GM12878 (cell line): ENCODE measurements around the gene DDX27. TPM values are rescaled to one million over a fixed set of nuclear protein-coding genes. Genes with fewer than 3 reads are reported as not detected.

Source experiments
- ATAC-seq: fragments of 200-7000 bp; cut with Tn5 transposase; 3 replicates; pipeline ENCODE4 v1.9.1; 2020; ENCODE audit warnings: mild to moderate bottlenecking, moderate library complexity
- BruUV-seq: library from RNA; stranded (reverse); fragments of 400-500 nt; replicated peaks from 2 replicates; lab custom pipeline; 2021; lab: Mats Ljungman, UMichigan
- CTCF ChIA-PET: fragments of 300-600 bp; sonication (Branson Sonifier 250); formaldehyde crosslinking; extraction: SDS; loops from one replicate; lab custom pipeline; 2021; ENCODE audit warnings: inconsistent platforms; lab: Yijun Ruan, JAX
- POLR2A ChIA-PET: fragments of 350-600 bp; formaldehyde crosslinking; extraction: SDS; loops from one replicate; lab custom pipeline; 2021; ENCODE audit warnings: inconsistent platforms; lab: Charles Lee
- RAD21 ChIA-PET: fragments of 300-600 bp; sonication (Branson Sonifier 250); formaldehyde crosslinking; loops from one replicate; lab custom pipeline; 2023; ENCODE audit warnings: antibody characterized with exemption; ENCODE audit not compliant: unreplicated experiment; lab: Charles Lee
- SMC1A ChIA-PET: fragments of 300-600 bp; sonication (Branson Sonifier 250); formaldehyde crosslinking; loops from one replicate; lab custom pipeline; 2023; ENCODE audit not compliant: unreplicated experiment, uncharacterized antibody; lab: Charles Lee
- DNase-seq: peaks from one replicate; pipeline ENCODE4 v3.0.0-alpha.2; 2011; ENCODE audit warnings: low read depth, low spot score
- FAIRE-seq: peaks from 3 replicates; lab custom pipeline; 2011; peaks lifted over from hg19 to GRCh38; lab: Jason Lieb, UNC
- H2AFZ ChIP-seq: 2 replicates; pipeline ENCODE4 v1.6.0; 2011; ENCODE audit warnings: low read depth, low read length, control low read depth; ENCODE audit not compliant: control insufficient read depth
- H3K27ac ChIP-seq: 2 replicates; pipeline ENCODE4 v1.5.1; 2011; ENCODE audit warnings: control low read depth; ENCODE audit not compliant: control insufficient read depth, insufficient read depth
- H3K27me3 ChIP-seq, 2 experiments: replicated peaks in 1 of 2; 2 replicates each; pipeline versions ENCODE4 v1.6.0 to v1.6.1; 2011; ENCODE audit warnings: low read length in 1 of 2; ENCODE audit not compliant: control insufficient read depth in 2 of 2, insufficient read depth in 2 of 2
- H3K36me3 ChIP-seq, 2 experiments: 2 replicates each; pipeline ENCODE4 v1.5.1; 2011; ENCODE audit warnings: low read length in 1 of 2; ENCODE audit not compliant: control insufficient read depth in 2 of 2, insufficient read depth in 2 of 2
- H3K4me1 ChIP-seq: 2 replicates; pipeline ENCODE4 v1.6.1; 2011; ENCODE audit warnings: mild to moderate bottlenecking, low read length, moderate library complexity, mixed read lengths; ENCODE audit not compliant: control insufficient read depth, insufficient read depth
- H3K4me2 ChIP-seq: 2 replicates; pipeline ENCODE4 v1.6.0; 2011; ENCODE audit warnings: control low read depth; ENCODE audit not compliant: control insufficient read depth, insufficient read depth
- H3K4me3 ChIP-seq: fragments of 200-600 bp; sonication (generic); 2 replicates; pipeline ENCODE4 v1.5.1; 2016
- H3K79me2 ChIP-seq: 2 replicates; pipeline ENCODE4 v1.6.0; 2011; ENCODE audit warnings: low read length; ENCODE audit not compliant: control insufficient read depth, insufficient read depth
- H3K9ac ChIP-seq: 2 replicates; pipeline ENCODE4 v1.8.0; 2011; ENCODE audit warnings: low read length, control low read depth, mixed read lengths; ENCODE audit not compliant: control insufficient read depth, insufficient read depth
- H3K9me3 ChIP-seq: replicated peaks from 3 replicates; pipeline ENCODE4 v1.5.1; 2011; ENCODE audit warnings: mild to moderate bottlenecking, low read length; ENCODE audit not compliant: control insufficient read depth, insufficient read depth
- H4K20me1 ChIP-seq: 2 replicates; pipeline ENCODE4 v1.6.0; 2011; ENCODE audit not compliant: control insufficient read depth, insufficient read depth
- ATF7 ChIP-seq: fragments of 450-650 bp; IDR thresholded peaks from 2 replicates; pipeline ENCODE4 v1.6.1; 2016; ENCODE audit warnings: low read depth, mild to moderate bottlenecking
- BCL11A ChIP-seq: IDR thresholded peaks from 2 replicates; pipeline ENCODE4 v1.6.1; 2011; ENCODE audit warnings: low read depth, low read length
- MEF2A ChIP-seq: IDR thresholded peaks from 2 replicates; pipeline ENCODE4 v1.6.1; 2011; ENCODE audit warnings: low read depth, mild to moderate bottlenecking, low read length, moderate library complexity; ENCODE audit not compliant: insufficient read depth
- NR2C1 ChIP-seq: fragments of 450-650 bp; IDR thresholded peaks from 2 replicates; pipeline ENCODE4 v1.6.1; 2017; ENCODE audit warnings: antibody characterized with exemption, mild to moderate bottlenecking, moderate library complexity
- RAD21 ChIP-seq: IDR thresholded peaks from 2 replicates; pipeline ENCODE4 v1.6.1; 2011; ENCODE audit warnings: mild to moderate bottlenecking, low read depth, low read length, moderate library complexity; ENCODE audit not compliant: insufficient read depth
- RUNX3 ChIP-seq: IDR thresholded peaks from 2 replicates; pipeline ENCODE4 v1.6.1; 2012; ENCODE audit warnings: low read length, inconsistent platforms
- TARDBP ChIP-seq: IDR thresholded peaks from 2 replicates; pipeline ENCODE4 v1.6.1; 2016; ENCODE audit warnings: borderline replicate concordance
- TCF12 ChIP-seq: IDR thresholded peaks from 2 replicates; pipeline ENCODE4 v1.6.1; 2011; ENCODE audit warnings: low read depth, mild to moderate bottlenecking, low read length
- whole genome bisulfite sequencing: methylation state at CpG from one replicate; pipeline ENCODE4 v1.1.6; 2016; ENCODE audit warnings: low lambda C conversion rate; ENCODE audit not compliant: insufficient replicate concordance, insufficient coverage; ENCODE audit errors: missing lambda C conversion rate; 5-methylcytosine and 5-hydroxymethylcytosine counted together
- in situ Hi-C: fragments of 300-500 bp; cut with MboI; formaldehyde crosslinking; loops from 9 replicates; pipeline ENCODE4 v1.14.3; 2018; ENCODE audit warnings: mixed read lengths
- intact Hi-C: fragments of 100-400 bp; cut with micrococcal nuclease; formaldehyde crosslinking; loops from one replicate; pipeline ENCODE4 v1.14.2; 2022; ENCODE audit not compliant: unreplicated experiment
- polyA plus RNA-seq, 11 experiments: library from polyadenylated mRNA; depleted of rRNA in 4 of 11; unstranded in 6 of 11; stranded (reverse) in 5 of 11; fragments of >200 nt; fragmentation: Nextera tagmentation in 4 of 11; fragmentation: Illumina TruSeq in 1 of 11; extraction: Ambion mirVana in 4 of 11; extraction: Trizol in 1 of 11; gene quantifications; 1 replicate in 1 of 11; 2 replicates in 10 of 11; pipeline versions ENCODE4 v1.2.1 to v1.2.3, GENCODE V29; 2011 to 2016; ENCODE audit warnings: inconsistent platforms in 2 of 11, missing spikeins in 2 of 11, low read depth in 1 of 11
- total RNA-seq, 4 experiments: library from RNA; depleted of rRNA in 3 of 4; stranded (reverse); fragments of >200 nt in 3 of 4; fragmentation: Illumina TruSeq in 1 of 4; extraction: Trizol in 1 of 4; gene quantifications; 2 replicates each; pipeline versions ENCODE4 v1.2.1 to v1.2.3, GENCODE V29; 2013 to 2021
- TF ChIP-seq, protein P1 (sequence below): IDR thresholded peaks from 2 replicates; pipeline ENCODE4 v1.6.1; 2011; ENCODE audit warnings: borderline replicate concordance, low read depth, mild to moderate bottlenecking, moderate library complexity, low read length; ENCODE audit not compliant: insufficient read depth, poor library complexity, severe bottlenecking
- TF ChIP-seq, protein P2 (sequence below): fragments of 450-650 bp; IDR thresholded peaks from 2 replicates; pipeline ENCODE4 v1.6.1; 2018; ENCODE audit warnings: borderline replicate concordance, mild to moderate bottlenecking; ENCODE audit not compliant: partially characterized antibody

The DDX27 gene
- total and polyA plus RNA-seq, 10 of the 15 experiments (the other 5 are each of a cell fraction or from before 2014, with no cell fraction given), result 19.8 to 78.8 (median 54.9) TPM

DNA sequence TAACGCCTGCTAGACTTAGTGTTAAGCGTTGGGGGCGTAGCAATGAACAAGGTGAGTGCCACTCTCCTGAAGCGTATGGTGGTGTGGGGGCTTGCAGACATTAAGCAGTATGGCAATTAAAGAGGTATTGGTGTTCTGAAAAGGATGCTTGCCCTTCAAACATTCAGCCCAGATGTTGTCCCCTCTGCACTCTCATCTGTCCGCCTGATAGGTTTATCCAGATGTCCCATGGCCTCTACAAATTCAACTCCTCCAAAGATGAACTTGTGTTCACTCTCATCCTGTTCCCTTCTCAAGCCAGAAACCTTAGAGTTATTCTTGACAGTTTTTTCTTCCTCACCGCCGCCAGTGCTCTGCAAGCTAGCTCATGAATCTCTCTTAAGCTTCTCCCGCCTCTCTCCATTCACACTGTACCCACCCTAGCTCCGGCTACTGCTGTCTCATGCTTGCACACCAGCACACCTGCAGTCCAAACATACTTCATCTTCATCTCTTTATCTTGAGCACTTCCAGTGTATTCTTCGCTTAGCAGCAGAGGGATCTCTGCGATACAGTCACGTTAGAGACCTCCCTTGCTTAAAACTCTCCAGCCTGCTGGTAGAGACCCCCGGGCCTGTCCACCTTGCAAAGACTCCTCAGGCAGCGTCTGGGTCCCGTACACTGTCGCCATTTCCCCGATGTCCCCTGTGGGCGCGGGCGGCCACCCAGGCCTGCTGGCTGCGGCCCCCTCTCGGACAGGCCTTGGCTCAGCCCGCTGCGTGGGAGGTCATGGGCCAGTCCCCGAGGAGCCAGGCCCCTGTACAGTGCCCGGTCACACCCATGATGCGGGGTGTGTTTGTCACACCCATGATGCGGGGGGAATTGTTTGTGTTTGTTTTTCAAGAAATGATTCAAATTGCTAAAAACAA, 962 bp downstream of the DDX27 start:
- H2AFZ ChIP-seq, result peak overlapping the region; percentile 96
- no peaks in the 10 kb centered on the region for H3K9me3 ChIP-seq
- peak overlapping the region; percentile 95 for H3K27ac ChIP-seq
- TF ChIP-seq, protein P1, sequence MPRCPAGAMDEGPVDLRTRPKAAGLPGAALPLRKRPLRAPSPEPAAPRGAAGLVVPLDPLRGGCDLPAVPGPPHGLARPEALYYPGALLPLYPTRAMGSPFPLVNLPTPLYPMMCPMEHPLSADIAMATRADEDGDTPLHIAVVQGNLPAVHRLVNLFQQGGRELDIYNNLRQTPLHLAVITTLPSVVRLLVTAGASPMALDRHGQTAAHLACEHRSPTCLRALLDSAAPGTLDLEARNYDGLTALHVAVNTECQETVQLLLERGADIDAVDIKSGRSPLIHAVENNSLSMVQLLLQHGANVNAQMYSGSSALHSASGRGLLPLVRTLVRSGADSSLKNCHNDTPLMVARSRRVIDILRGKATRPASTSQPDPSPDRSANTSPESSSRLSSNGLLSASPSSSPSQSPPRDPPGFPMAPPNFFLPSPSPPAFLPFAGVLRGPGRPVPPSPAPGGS, result peak; percentile 81
- TF ChIP-seq RUNX3, result no peak
- H3K79me2 ChIP-seq, result peaks cover 17% of the 10 kb centered on the region
- ChIA-PET SMC1A (interaction anchor here (0.6 to 1.3 kb wide), 6 partner anchors 11 to 109 kb away, joined by 3 to 4 read pairs (median 3); no protein-coding TSS in a partner anchor), CTCF (interaction anchor here (0.7 to 4.4 kb wide), 4 partner anchors 17 to 87 kb away, joined by 3 to 64 read pairs (median 20); no protein-coding TSS in a partner anchor), RAD21 (no interaction called here), POLR2A (interaction anchor here (1.5 to 1.8 kb wide), 2 partner anchors 12 to 53 kb away, joined by 3 to 25 read pairs; no protein-coding TSS in a partner anchor)
- no peaks in the 10 kb centered on the region for H3K4me1 ChIP-seq
- no peaks in the 10 kb centered on the region for H4K20me1 ChIP-seq
- peak overlapping the region; percentile 72 for H3K4me2 ChIP-seq
- H3K27me3 ChIP-seq, result no peaks in the 10 kb centered on the region
- H3K9ac ChIP-seq, result peak overlapping the region; percentile 91
- peaks cover 7 to 19% of the 10 kb centered on the region in 2 experiments; a peak in 3 of 4 replicates for H3K36me3 ChIP-seq
- BruUV-seq, result no TSS peak
- peak overlapping the region; percentile 90 for H3K4me3 ChIP-seq
- intact Hi-C loops (loop anchor here (2.0 kb wide), 1 partner anchor 59 kb away; the partner anchor contains the start of gene ZNFX1), in situ Hi-C loops (loop anchor here (5.0 kb wide), 1 partner anchor 88 kb away; no protein-coding TSS in a partner anchor)
- FAIRE-seq (no peak), ATAC-seq (no peak), DNase-seq (no peak)
- WGBS, result 55% methylated on average over 27 of the region's 28 CpGs

DNA sequence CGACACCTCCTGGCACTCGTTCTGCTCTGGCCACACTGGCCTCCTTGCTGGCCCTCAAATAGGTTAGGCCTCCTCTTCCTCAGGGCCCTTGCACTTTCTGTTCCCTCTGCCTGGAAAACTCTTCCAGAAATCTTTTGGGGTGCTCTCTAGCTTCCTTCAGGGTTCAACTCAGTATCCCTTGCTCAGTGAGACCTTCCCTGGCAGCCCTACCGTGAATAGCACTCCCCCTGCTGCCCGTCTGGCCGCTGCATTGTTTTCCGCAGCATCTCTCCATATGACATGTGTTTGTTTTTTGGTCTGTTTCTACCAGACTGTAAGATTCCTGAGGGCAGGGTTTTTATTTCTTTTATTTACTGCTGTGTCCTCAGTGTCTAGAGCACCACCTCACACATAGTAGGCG, 6.7 kb downstream of the DDX27 start:
- 98% methylated on average over 7 of the region's 7 CpGs for WGBS
- Histone ChIP-seq H3K9me3 (no peaks in the 10 kb centered on the region), H2AFZ (no peak overlapping the region), H3K4me1 (peaks cover 7% of the 10 kb centered on the region), H3K27me3 (no peaks in the 10 kb centered on the region), H3K9ac (no peak overlapping the region), H3K36me3 (peaks cover 23 to 25% of the 10 kb centered on the region in 2 experiments), H3K79me2 (no peaks in the 10 kb centered on the region; the same call in none of the 2 replicates), H4K20me1 (no peaks in the 10 kb centered on the region), H3K27ac (no peak overlapping the region), H3K4me3 (no peak overlapping the region), H3K4me2 (no peak overlapping the region)
- DNase-seq (no peak), FAIRE-seq (no peak), ATAC-seq (no peak)
- RAD21 ChIA-PET, result no interaction called here
- in situ Hi-C loops (no loop called here), intact Hi-C loops (no loop called here)
- BruUV-seq, result no TSS peak
- SMC1A ChIA-PET, result no interaction called here
- CTCF ChIA-PET, result no interaction called here
- POLR2A ChIA-PET, result no interaction called here
- TF ChIP-seq RAD21 (no peak), TCF12 (no peak), ATF7 (no peak), TARDBP (no peak), MEF2A (no peak), NR2C1 (no peak), BCL11A (no peak)
- TF ChIP-seq, protein P2, sequence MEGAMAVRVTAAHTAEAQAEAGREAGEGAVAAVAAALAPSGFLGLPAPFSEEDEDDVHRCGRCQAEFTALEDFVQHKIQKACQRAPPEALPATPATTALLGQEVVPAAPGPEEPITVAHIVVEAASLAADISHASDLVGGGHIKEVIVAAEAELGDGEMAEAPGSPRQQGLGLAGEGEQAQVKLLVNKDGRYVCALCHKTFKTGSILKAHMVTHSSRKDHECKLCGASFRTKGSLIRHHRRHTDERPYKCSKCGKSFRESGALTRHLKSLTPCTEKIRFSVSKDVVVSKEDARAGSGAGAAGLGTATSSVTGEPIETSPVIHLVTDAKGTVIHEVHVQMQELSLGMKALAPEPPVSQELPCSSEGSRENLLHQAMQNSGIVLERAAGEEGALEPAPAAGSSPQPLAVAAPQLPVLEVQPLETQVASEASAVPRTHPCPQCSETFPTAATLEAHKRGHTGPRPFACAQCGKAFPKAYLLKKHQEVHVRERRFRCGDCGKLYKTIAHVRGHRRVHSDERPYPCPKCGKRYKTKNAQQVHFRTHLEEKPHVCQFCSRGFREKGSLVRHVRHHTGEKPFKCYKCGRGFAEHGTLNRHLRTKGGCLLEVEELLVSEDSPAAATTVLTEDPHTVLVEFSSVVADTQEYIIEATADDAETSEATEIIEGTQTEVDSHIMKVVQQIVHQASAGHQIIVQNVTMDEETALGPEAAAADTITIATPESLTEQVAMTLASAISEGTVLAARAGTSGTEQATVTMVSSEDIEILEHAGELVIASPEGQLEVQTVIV, result no peak
